Endothelial cell of umbilical vein (primary cell): ENCODE data around the gene FMO1. TPM values are rescaled to one million over a fixed set of nuclear protein-coding genes. Genes with fewer than 3 reads are reported as not detected.

Experiments used
- BruUV-seq: library from RNA; stranded (reverse); fragments of 400-500 nt; replicated peaks from 2 replicates; lab custom pipeline; 2021; lab: Mats Ljungman, UMichigan
- CTCF ChIA-PET: fragments of 300-600, 350-600 bp; sonication (Branson Sonifier 250); formaldehyde crosslinking; loops from one replicate; lab custom pipeline; 2021; ENCODE audit warnings: antibody characterized with exemption, inconsistent platforms; lab: Charles Lee
- POLR2A ChIA-PET: fragments of 300-600, 350-600 bp; sonication (Branson Sonifier 250); formaldehyde crosslinking; loops from one replicate; lab custom pipeline; 2021; ENCODE audit warnings: antibody characterized with exemption, inconsistent platforms; lab: Charles Lee
- DNase-seq: peaks from one replicate; pipeline ENCODE4 v3.0.0-alpha.2; 2011; ENCODE audit warnings: low read depth, low spot score
- FAIRE-seq: peaks from 2 replicates; lab custom pipeline; 2011; peaks lifted over from hg19 to GRCh38; lab: Jason Lieb, UNC
- H2AFZ ChIP-seq: 2 replicates; pipeline ENCODE4 v1.6.0; 2012; ENCODE audit warnings: low read depth, low read length, control low read depth, inconsistent platforms
- H3K27ac ChIP-seq: 2 replicates; pipeline ENCODE4 v1.5.1; 2011; ENCODE audit warnings: low read depth, mild to moderate bottlenecking, control low read depth, low read length, moderate library complexity; ENCODE audit not compliant: insufficient read depth
- H3K27me3 ChIP-seq, 2 experiments: 2 replicates each; pipeline versions ENCODE4 v1.6.0 to v1.6.1; 2011; ENCODE audit warnings: low read length in 2 of 2, mixed read lengths in 1 of 2; ENCODE audit not compliant: control insufficient read depth in 2 of 2, insufficient read depth in 2 of 2
- H3K36me3 ChIP-seq, 2 experiments: 2 replicates in 1 of 2; 3 replicates in 1 of 2; pipeline ENCODE4 v1.5.1; 2011; ENCODE audit warnings: low read length in 2 of 2, mild to moderate bottlenecking in 1 of 2, moderate library complexity in 1 of 2; ENCODE audit not compliant: control insufficient read depth in 2 of 2, insufficient read depth in 2 of 2; ENCODE audit errors: extremely low read depth in 1 of 2
- H3K4me1 ChIP-seq: 3 replicates; pipeline ENCODE4 v1.5.1; 2011; ENCODE audit warnings: mild to moderate bottlenecking, low read length; ENCODE audit not compliant: control insufficient read depth, insufficient read depth; ENCODE audit errors: extremely low read depth
- H3K4me2 ChIP-seq: 2 replicates; pipeline ENCODE4 v1.6.1; 2011; ENCODE audit warnings: low read length, control low read depth, mixed read lengths; ENCODE audit not compliant: insufficient read depth
- H3K4me3 ChIP-seq, 3 experiments: fragments of 200-600 bp in 1 of 3; sonication (generic), shearing (Covaris generic) in 1 of 3; replicated peaks in 1 of 3; 2 replicates each; pipeline ENCODE4 v1.5.1; 2011 to 2016; ENCODE audit warnings: control low read depth in 3 of 3, low read length in 3 of 3, mild to moderate bottlenecking in 2 of 3, inconsistent platforms in 1 of 3, low read depth in 1 of 3, moderate library complexity in 1 of 3; ENCODE audit not compliant: insufficient read depth in 1 of 3
- H3K79me2 ChIP-seq: 2 replicates; pipeline ENCODE4 v1.6.0; 2012; ENCODE audit warnings: low read length, inconsistent platforms; ENCODE audit not compliant: control insufficient read depth, insufficient read depth
- H3K9ac ChIP-seq: replicated peaks from 2 replicates; pipeline ENCODE3; 2011; ENCODE audit warnings: low read length, control low read depth; ENCODE audit not compliant: insufficient read depth; ENCODE audit errors: extremely low read depth
- H3K9me1 ChIP-seq: replicated peaks from 3 replicates; pipeline ENCODE4 v1.6.0; 2011; ENCODE audit warnings: mild to moderate bottlenecking, low read length; ENCODE audit not compliant: control insufficient read depth, insufficient read depth; ENCODE audit errors: extremely low read depth
- H3K9me3 ChIP-seq: replicated peaks from 2 replicates; pipeline ENCODE4 v1.5.1; 2012; ENCODE audit warnings: low read length, inconsistent platforms; ENCODE audit not compliant: control insufficient read depth, insufficient read depth
- H4K20me1 ChIP-seq: replicated peaks from 2 replicates; pipeline ENCODE3; 2011; ENCODE audit warnings: mild to moderate bottlenecking, low read length; ENCODE audit not compliant: control insufficient read depth, insufficient read depth; ENCODE audit errors: extremely low read depth
- CTCF ChIP-seq, 2 donors: IDR thresholded peaks; 1 replicate in 1 of 2; 2 replicates in 1 of 2; pipeline ENCODE4 v1.5.1; 2011; ENCODE audit warnings: low read length in 2 of 2, mild to moderate bottlenecking in 2 of 2, moderate library complexity in 2 of 2, control low read depth in 1 of 2, inconsistent platforms in 1 of 2, low read depth in 1 of 2; ENCODE audit not compliant: insufficient read depth in 1 of 2; ENCODE audit errors: extremely low read depth in 1 of 2
- FOS ChIP-seq: IDR thresholded peaks from 2 replicates; pipeline ENCODE4 v1.6.1; 2011; ENCODE audit warnings: mild to moderate bottlenecking, low read length, moderate library complexity, borderline replicate concordance; ENCODE audit not compliant: insufficient read depth
- MAX ChIP-seq: IDR thresholded peaks from 2 replicates; pipeline ENCODE4 v1.6.1; 2011; ENCODE audit not compliant: insufficient read depth, insufficient read length
- dilution Hi-C: fragments of 300-500 bp; cut with MboI; formaldehyde crosslinking; loops from one replicate; pipeline ENCODE4 v1.15.0; 2019; ENCODE audit warnings: low sequenced_read_pairs; ENCODE audit not compliant: extremely low pct_ligation_motif_present
- intact Hi-C: fragments of 100-400 bp; cut with micrococcal nuclease; formaldehyde crosslinking; loops from one replicate; pipeline ENCODE4 v1.10.0; 2022
- polyA plus RNA-seq, 4 experiments: library from polyadenylated mRNA; depleted of rRNA in 3 of 4; stranded (reverse) in 3 of 4; unstranded in 1 of 4; fragments of >200 nt; gene quantifications; 2 replicates each; pipeline versions ENCODE4 v1.2.1 to v1.2.3, GENCODE V29; 2011 to 2012; ENCODE audit warnings: missing spikeins in 1 of 4
- total RNA-seq: library from RNA; stranded (reverse); gene quantifications from 2 replicates; pipeline ENCODE4 v1.2.3, GENCODE V29; 2021

Gene FMO1
- total and polyA plus RNA-seq, 2 donors (not counting 3 experiments of a cell fraction or from before 2014, with no cell fraction given): not detected

- CTCF ChIA-PET: interaction anchor here (1.4 to 1.6 kb wide), 2 partner anchors 18 to 39 kb away, joined by 4 read pairs; no protein-coding TSS in a partner anchor
- no TSS peak for BruUV-seq
- no peak for DNase-seq
Measured at GRCh38 chr1:171206978-171207355, 41.3 kb upstream of the FMO1 start.

More at GRCh38 chr1:171206978-171207355, 41.3 kb upstream of the FMO1 start:
- Histone ChIP-seq H3K9me3 (no peaks in the 10 kb centered on the region), H4K20me1 (no peaks in the 10 kb centered on the region), H3K4me1 (no peaks in the 10 kb centered on the region), H3K4me3 (no peak overlapping the region), H3K79me2 (no peaks in the 10 kb centered on the region), H3K9ac (no peak overlapping the region), H3K4me2 (no peak overlapping the region), H3K27ac (no peak overlapping the region), H2AFZ (no peak overlapping the region), H3K36me3 (no peaks in the 10 kb centered on the region), H3K27me3 (no peaks in the 10 kb centered on the region), H3K9me1 (no peaks in the 10 kb centered on the region)
- POLR2A ChIA-PET: no interaction called here
- FAIRE-seq: no peak
- intact Hi-C loops (no loop called here), dilution Hi-C loops (no loop called here)
- no peak for TF ChIP-seq FOS
- TF ChIP-seq CTCF (IDR thresholded peaks at IDR 0.05; ENCODE audit: extremely low read depth in 1 of 2, insufficient read depth in 1 of 2, low read depth in 1 of 2, low read length in 2 of 2): no peak
- TF ChIP-seq MAX: no peak
